SK-N-SH (cell line): ENCODE results near the gene PIP5KL1. TPM values are rescaled to one million over a fixed set of nuclear protein-coding genes. Genes with fewer than 3 reads are reported as not detected.

Experiments
- CTCF ChIA-PET: fragments of 300-600, 350-600 bp; formaldehyde crosslinking; extraction: SDS; loops from one replicate; lab custom pipeline; 2021; lab: Yijun Ruan, JAX
- POLR2A ChIA-PET: fragments of 350-600 bp; sonication (Branson Sonifier 250); formaldehyde crosslinking; extraction: SDS; loops from one replicate; lab custom pipeline; 2020; ENCODE audit warnings: antibody characterized with exemption, inconsistent platforms; lab: Yijun Ruan, JAX
- DNase-seq: peaks from one replicate; pipeline ENCODE4 v3.0.0; 2012
- H2AFZ ChIP-seq: fragments of 200-600 bp; sonication (generic); 2 replicates; pipeline ENCODE4 v1.8.1; 2016; ENCODE audit warnings: antibody characterized with exemption, mild to moderate bottlenecking, low read depth
- H3F3A ChIP-seq: fragments of 200-600 bp; sonication (generic); replicated peaks from 2 replicates; pipeline ENCODE3; 2016; ENCODE audit warnings: antibody characterized with exemption, mild to moderate bottlenecking; ENCODE audit not compliant: insufficient read depth
- H3K27ac ChIP-seq, 2 experiments: fragments of 200-500 bp in 1 of 2; fragments of 200-600 bp in 1 of 2; sonication (Bioruptor generic) in 1 of 2; sonication (generic), shearing (Covaris generic) in 1 of 2; 2 replicates each; pipeline versions ENCODE4 v1.5.1 to v1.6.1; 2014 to 2016; ENCODE audit warnings: low read depth in 2 of 2, inconsistent platforms in 1 of 2, low read length in 1 of 2, mild to moderate bottlenecking in 1 of 2, mixed read lengths in 1 of 2
- H3K27me3 ChIP-seq: fragments of 200-600 bp; sonication (generic), shearing (Covaris generic); 2 replicates; pipeline ENCODE4 v1.6.1; 2016; ENCODE audit warnings: mixed run types; ENCODE audit not compliant: insufficient read depth
- H3K36me3 ChIP-seq, 2 experiments: fragments of 200-500 bp in 1 of 2; fragments of 200-600 bp in 1 of 2; sonication (Bioruptor generic) in 1 of 2; sonication (generic) in 1 of 2; replicated peaks in 1 of 2; 2 replicates each; pipeline versions ENCODE3 to v1.5.1; 2014 to 2016; ENCODE audit warnings: low read length in 1 of 2, mild to moderate bottlenecking in 1 of 2; ENCODE audit not compliant: insufficient read depth in 2 of 2, control insufficient read depth in 1 of 2
- H3K4me1 ChIP-seq, 2 experiments: fragments of 200-500 bp in 1 of 2; fragments of 200-600 bp in 1 of 2; sonication (Bioruptor generic) in 1 of 2; sonication (generic), shearing (Covaris generic) in 1 of 2; 2 replicates each; pipeline versions ENCODE4 v1.5.1 to v1.6.1; 2014 to 2016; ENCODE audit warnings: low read depth in 1 of 2, low read length in 1 of 2, mixed run types in 1 of 2; ENCODE audit not compliant: insufficient read depth in 2 of 2, control insufficient read depth in 1 of 2
- H3K4me2 ChIP-seq: fragments of 200-600 bp; sonication (generic), shearing (Covaris generic); 2 replicates; pipeline ENCODE4 v1.6.1; 2017; ENCODE audit warnings: mixed run types
- H3K4me3 ChIP-seq, 2 experiments: fragments of 200-500 bp in 1 of 2; fragments of 200-600 bp in 1 of 2; sonication (Bioruptor generic) in 1 of 2; sonication (generic), shearing (Covaris generic) in 1 of 2; 2 replicates each; pipeline versions ENCODE4 v1.5.1 to v1.8.1; 2014 to 2016; ENCODE audit warnings: low read depth in 2 of 2, inconsistent platforms in 1 of 2, low read length in 1 of 2, mild to moderate bottlenecking in 1 of 2, mixed read lengths in 1 of 2, moderate library complexity in 1 of 2
- H3K79me2 ChIP-seq: fragments of 200-600 bp; sonication (generic); 2 replicates; pipeline ENCODE4 v1.8.1; 2017; ENCODE audit warnings: mild to moderate bottlenecking; ENCODE audit not compliant: insufficient read depth
- H3K9ac ChIP-seq: fragments of 200-600 bp; sonication (generic); 2 replicates; pipeline ENCODE4 v1.6.1; 2017; ENCODE audit warnings: mixed run types
- H3K9me2 ChIP-seq: fragments of 200-600 bp; sonication (generic); 2 replicates; pipeline ENCODE4 v1.6.1; 2017; ENCODE audit warnings: mixed run types
- H3K9me3 ChIP-seq: fragments of 200-600 bp; sonication (generic); 2 replicates; pipeline ENCODE4 v1.6.1; 2017; ENCODE audit warnings: mixed run types, mild to moderate bottlenecking, moderate library complexity
- H4K20me1 ChIP-seq: fragments of 200-600 bp; sonication (generic); 2 replicates; pipeline ENCODE4 v1.6.1; 2017; ENCODE audit warnings: mild to moderate bottlenecking, mixed run types; ENCODE audit not compliant: insufficient read depth
- ELF1 ChIP-seq: IDR thresholded peaks from 2 replicates; pipeline ENCODE4 v1.4.0; 2012
- EP300 ChIP-seq, 2 experiments: IDR thresholded peaks; 2 replicates each; pipeline versions ENCODE4 v1.4.0 to v1.6.1; 2012; ENCODE audit warnings: borderline replicate concordance in 1 of 2, low read depth in 1 of 2, low read length in 1 of 2
- FOSL2 ChIP-seq: IDR thresholded peaks from 2 replicates; pipeline ENCODE4 v1.4.0; 2012; ENCODE audit warnings: low read depth, mild to moderate bottlenecking, moderate library complexity, borderline replicate concordance
- FOXJ3 ChIP-seq: sonication (generic); formaldehyde crosslinking; IDR thresholded peaks from 2 replicates; pipeline ENCODE4 v1.5.1; 2020; ENCODE audit warnings: mild to moderate bottlenecking, missing genetic modification reagents
- GATA2 ChIP-seq: sonication (generic); formaldehyde crosslinking; IDR thresholded peaks from 2 replicates; pipeline ENCODE4 v1.5.0; 2020; ENCODE audit warnings: mild to moderate bottlenecking, missing genetic modification reagents
- JUND ChIP-seq: IDR thresholded peaks from 2 replicates; pipeline ENCODE4 v1.4.0; 2012
- MEF2A ChIP-seq: IDR thresholded peaks from 2 replicates; pipeline ENCODE4 v1.4.0; 2012; ENCODE audit warnings: low read depth, borderline replicate concordance
- MXI1 ChIP-seq: IDR thresholded peaks from 2 replicates; pipeline ENCODE4 v1.6.1; 2012; ENCODE audit warnings: mild to moderate bottlenecking, low read depth, low read length, improper control_type of control experiment
- NFIC ChIP-seq: IDR thresholded peaks from 2 replicates; pipeline ENCODE4 v1.4.0; 2012; ENCODE audit warnings: borderline replicate concordance
- POLR2AphosphoS5 ChIP-seq: IDR thresholded peaks from 2 replicates; pipeline ENCODE4 v1.6.1; 2012; ENCODE audit warnings: low read depth, low read length
- RCOR1 ChIP-seq: fragments of 150-350 bp; IDR thresholded peaks from 2 replicates; pipeline ENCODE4 v1.6.1; 2017; ENCODE audit warnings: antibody characterized with exemption, low read length
- RFX5 ChIP-seq: IDR thresholded peaks from 2 replicates; pipeline ENCODE4 v1.6.1; 2012; ENCODE audit warnings: mild to moderate bottlenecking, improper control_type of control experiment, low read length
- SIN3A ChIP-seq: IDR thresholded peaks from 2 replicates; pipeline ENCODE4 v1.6.1; 2012; ENCODE audit warnings: low read depth, mild to moderate bottlenecking, low read length, moderate library complexity, borderline replicate concordance
- SMC3 ChIP-seq: IDR thresholded peaks from 2 replicates; pipeline ENCODE4 v1.6.1; 2012; ENCODE audit warnings: low read depth, low read length, improper control_type of control experiment
- TEAD4 ChIP-seq: IDR thresholded peaks from 2 replicates; pipeline ENCODE4 v1.4.0; 2012; ENCODE audit warnings: mild to moderate bottlenecking, borderline replicate concordance; ENCODE audit not compliant: insufficient read depth
- YY1 ChIP-seq: IDR thresholded peaks from 2 replicates; pipeline ENCODE4 v1.4.0; 2012; ENCODE audit warnings: low read depth, mild to moderate bottlenecking
- WGBS: methylation state at CpG from one replicate; pipeline ENCODE4 v1.1.6; 2017; ENCODE audit warnings: low lambda C conversion rate; 5-methylcytosine and 5-hydroxymethylcytosine counted together
- polyA plus RNA-seq, 3 experiments: library from polyadenylated mRNA; depleted of rRNA; stranded (reverse); fragments of >200 nt; gene quantifications; 2 replicates each; pipeline ENCODE4 v1.2.3, GENCODE V29; 2012
- TF ChIP-seq, protein P1 (sequence below): IDR thresholded peaks from 2 replicates; pipeline ENCODE4 v1.4.0; 2012; ENCODE audit warnings: low read depth
- TF ChIP-seq, protein P2 (sequence below): fragments of 200-600 bp; sonication (generic); IDR thresholded peaks from 2 replicates; pipeline ENCODE4 v1.6.1; 2017; ENCODE audit warnings: antibody characterized with exemption, mild to moderate bottlenecking, moderate library complexity
- TF ChIP-seq, protein P3 (sequence below): fragments of 150-350 bp; IDR thresholded peaks from 2 replicates; pipeline ENCODE4 v1.6.1; 2016; ENCODE audit warnings: mild to moderate bottlenecking, low read depth, low read length
- TF ChIP-seq, protein P4 (sequence below): IDR thresholded peaks from 2 replicates; pipeline ENCODE4 v1.4.0; 2012; ENCODE audit warnings: low read depth, borderline replicate concordance

Gene PIP5KL1
- polyA plus RNA-seq, 1 of the 3 experiments (the other 2 are of a cell fraction), result 4.0 TPM

DNA sequence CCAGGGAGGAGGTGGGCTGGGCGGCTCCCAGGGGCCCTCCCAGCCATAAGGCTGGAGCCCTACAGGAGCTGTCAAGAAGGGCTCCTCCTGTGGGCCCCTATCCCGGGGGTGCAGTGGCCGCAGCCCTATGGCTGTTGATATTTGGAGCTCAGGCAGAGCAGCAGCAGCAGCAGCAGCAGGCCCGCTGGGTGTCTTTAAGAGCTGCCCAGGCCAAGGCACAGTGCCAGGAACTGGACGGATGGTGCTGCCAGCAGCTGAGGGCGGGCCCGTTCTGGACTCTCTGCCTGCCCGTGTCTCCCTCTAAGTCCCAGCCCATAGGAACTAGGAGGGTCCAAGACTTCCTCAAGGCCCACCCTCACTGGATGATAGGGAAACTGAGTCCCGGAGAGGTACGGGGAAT lies 56.7 kb downstream of the PIP5KL1 start:
- H3K4me2 ChIP-seq, result no peak overlapping the region; the same call in 1 of the 2 replicates
- no peaks in the 10 kb centered on the region for H3F3A ChIP-seq
- peaks cover 9 to 39% of the 10 kb centered on the region in 2 experiments; a peak in 2 of 4 replicates for H3K4me1 ChIP-seq
- H3K36me3 ChIP-seq, result peaks cover 0 to 12% of the 10 kb centered on the region in 2 experiments
- CTCF ChIA-PET, result interaction anchor here (0.6 to 10.6 kb wide), 11 partner anchors 10 to 168 kb away, joined by 3 to 116 read pairs (median 5); partner anchors contain the start of genes CDK9, ENG and TOR2A
- no peaks in the 10 kb centered on the region for H3K27me3 ChIP-seq
- peak; percentile 69 for DNase-seq
- no peak overlapping the region for H3K9ac ChIP-seq
- H3K9me2 ChIP-seq, result no peaks in the 10 kb centered on the region
- H2AFZ ChIP-seq, result no peak overlapping the region
- no CpG with 5 or more reads among the region's 10 CpGs for WGBS
- no peak overlapping the region for H3K4me3 ChIP-seq
- POLR2A ChIA-PET, result interaction anchor here (0.8 to 0.9 kb wide), 3 partner anchors 11 to 81 kb away, joined by 3 read pairs; no protein-coding TSS in a partner anchor
- H3K79me2 ChIP-seq, result peaks cover 7% of the 10 kb centered on the region; the same call in 1 of the 2 replicates
- TF ChIP-seq MEF2A (no peak), FOXJ3 (CRISPR knock-in tag) (no peak), RCOR1 (no peak), NFIC (no peak), POLR2AphosphoS5 (no peak), EP300 (IDR thresholded peaks at IDR 0.05; ENCODE audit: borderline replicate concordance in 1 of 2, low read depth in 1 of 2, low read length in 1 of 2) (no peak), MXI1 (no peak), YY1 (no peak), GATA2 (CRISPR knock-in tag) (no peak)
- TF ChIP-seq, protein P1, sequence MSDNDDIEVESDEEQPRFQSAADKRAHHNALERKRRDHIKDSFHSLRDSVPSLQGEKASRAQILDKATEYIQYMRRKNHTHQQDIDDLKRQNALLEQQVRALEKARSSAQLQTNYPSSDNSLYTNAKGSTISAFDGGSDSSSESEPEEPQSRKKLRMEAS, result no peak
- TF ChIP-seq, protein P2, sequence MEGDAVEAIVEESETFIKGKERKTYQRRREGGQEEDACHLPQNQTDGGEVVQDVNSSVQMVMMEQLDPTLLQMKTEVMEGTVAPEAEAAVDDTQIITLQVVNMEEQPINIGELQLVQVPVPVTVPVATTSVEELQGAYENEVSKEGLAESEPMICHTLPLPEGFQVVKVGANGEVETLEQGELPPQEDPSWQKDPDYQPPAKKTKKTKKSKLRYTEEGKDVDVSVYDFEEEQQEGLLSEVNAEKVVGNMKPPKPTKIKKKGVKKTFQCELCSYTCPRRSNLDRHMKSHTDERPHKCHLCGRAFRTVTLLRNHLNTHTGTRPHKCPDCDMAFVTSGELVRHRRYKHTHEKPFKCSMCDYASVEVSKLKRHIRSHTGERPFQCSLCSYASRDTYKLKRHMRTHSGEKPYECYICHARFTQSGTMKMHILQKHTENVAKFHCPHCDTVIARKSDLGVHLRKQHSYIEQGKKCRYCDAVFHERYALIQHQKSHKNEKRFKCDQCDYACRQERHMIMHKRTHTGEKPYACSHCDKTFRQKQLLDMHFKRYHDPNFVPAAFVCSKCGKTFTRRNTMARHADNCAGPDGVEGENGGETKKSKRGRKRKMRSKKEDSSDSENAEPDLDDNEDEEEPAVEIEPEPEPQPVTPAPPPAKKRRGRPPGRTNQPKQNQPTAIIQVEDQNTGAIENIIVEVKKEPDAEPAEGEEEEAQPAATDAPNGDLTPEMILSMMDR, result no peak
- no peaks in the 10 kb centered on the region for H4K20me1 ChIP-seq
- H3K9me3 ChIP-seq, result no peaks in the 10 kb centered on the region
- H3K27ac ChIP-seq, result no peak overlapping the region

DNA sequence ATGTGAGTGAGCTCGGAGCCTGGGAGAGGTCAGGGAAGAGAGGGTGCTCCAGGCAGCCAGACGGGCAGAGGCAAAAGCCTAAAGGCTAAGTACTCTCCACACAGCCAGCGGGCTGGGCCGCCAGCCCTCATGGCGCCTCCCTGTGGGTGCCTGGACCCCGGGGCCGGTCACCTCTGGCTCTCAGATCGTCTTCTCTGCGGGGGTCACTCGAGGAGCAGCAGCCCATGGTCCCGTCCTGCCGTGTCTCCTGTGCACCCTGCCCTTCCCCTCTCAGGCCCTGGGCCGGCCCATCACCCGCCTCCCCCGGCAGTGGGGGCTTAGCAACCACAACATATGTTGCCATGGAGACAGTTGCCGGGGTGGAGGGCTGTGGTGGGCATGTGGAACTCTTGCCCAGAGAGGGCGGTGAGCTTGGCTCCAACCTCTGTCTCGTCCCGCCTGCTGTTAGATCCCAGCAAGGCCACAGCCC lies 57.3 kb downstream of the PIP5KL1 start:
- Histone ChIP-seq H3K79me2 (peaks cover 7% of the 10 kb centered on the region; the same call in 1 of the 2 replicates), H4K20me1 (no peaks in the 10 kb centered on the region), H3K9me2 (no peaks in the 10 kb centered on the region), H3K9me3 (no peaks in the 10 kb centered on the region), H3K27ac (no peak overlapping the region), H3K27me3 (no peaks in the 10 kb centered on the region), H3K36me3 (peaks cover 0 to 12% of the 10 kb centered on the region in 2 experiments), H3K9ac (no peak overlapping the region), H3F3A (no peaks in the 10 kb centered on the region), H3K4me1 (peaks cover 9 to 37% of the 10 kb centered on the region in 2 experiments; a peak in 2 of 4 replicates), H3K4me3 (no peak overlapping the region), H3K4me2 (no peak overlapping the region), H2AFZ (no peak overlapping the region)
- WGBS, result 82% methylated on average over 7 of the region's 19 CpGs
- CTCF ChIA-PET, result interaction anchor here (0.6 to 10.6 kb wide), 11 partner anchors 9 to 168 kb away, joined by 3 to 116 read pairs (median 7); partner anchors contain the start of genes CDK9, ENG and TOR2A
- DNase-seq, result peak; percentile 77
- no peak for TF ChIP-seq POLR2AphosphoS5
- TF ChIP-seq FOSL2, result no peak
- TF ChIP-seq YY1, result no peak
- TF ChIP-seq, protein P3, sequence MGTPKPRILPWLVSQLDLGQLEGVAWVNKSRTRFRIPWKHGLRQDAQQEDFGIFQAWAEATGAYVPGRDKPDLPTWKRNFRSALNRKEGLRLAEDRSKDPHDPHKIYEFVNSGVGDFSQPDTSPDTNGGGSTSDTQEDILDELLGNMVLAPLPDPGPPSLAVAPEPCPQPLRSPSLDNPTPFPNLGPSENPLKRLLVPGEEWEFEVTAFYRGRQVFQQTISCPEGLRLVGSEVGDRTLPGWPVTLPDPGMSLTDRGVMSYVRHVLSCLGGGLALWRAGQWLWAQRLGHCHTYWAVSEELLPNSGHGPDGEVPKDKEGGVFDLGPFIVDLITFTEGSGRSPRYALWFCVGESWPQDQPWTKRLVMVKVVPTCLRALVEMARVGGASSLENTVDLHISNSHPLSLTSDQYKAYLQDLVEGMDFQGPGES, result no peak
- TF ChIP-seq ELF1, result no peak
- no peak for TF ChIP-seq RFX5
- TF ChIP-seq JUND, result no peak
- TF ChIP-seq SMC3, result no peak
- TF ChIP-seq TEAD4, result no peak
- TF ChIP-seq, protein P1, result no peak
- TF ChIP-seq SIN3A, result no peak
- TF ChIP-seq, protein P4, sequence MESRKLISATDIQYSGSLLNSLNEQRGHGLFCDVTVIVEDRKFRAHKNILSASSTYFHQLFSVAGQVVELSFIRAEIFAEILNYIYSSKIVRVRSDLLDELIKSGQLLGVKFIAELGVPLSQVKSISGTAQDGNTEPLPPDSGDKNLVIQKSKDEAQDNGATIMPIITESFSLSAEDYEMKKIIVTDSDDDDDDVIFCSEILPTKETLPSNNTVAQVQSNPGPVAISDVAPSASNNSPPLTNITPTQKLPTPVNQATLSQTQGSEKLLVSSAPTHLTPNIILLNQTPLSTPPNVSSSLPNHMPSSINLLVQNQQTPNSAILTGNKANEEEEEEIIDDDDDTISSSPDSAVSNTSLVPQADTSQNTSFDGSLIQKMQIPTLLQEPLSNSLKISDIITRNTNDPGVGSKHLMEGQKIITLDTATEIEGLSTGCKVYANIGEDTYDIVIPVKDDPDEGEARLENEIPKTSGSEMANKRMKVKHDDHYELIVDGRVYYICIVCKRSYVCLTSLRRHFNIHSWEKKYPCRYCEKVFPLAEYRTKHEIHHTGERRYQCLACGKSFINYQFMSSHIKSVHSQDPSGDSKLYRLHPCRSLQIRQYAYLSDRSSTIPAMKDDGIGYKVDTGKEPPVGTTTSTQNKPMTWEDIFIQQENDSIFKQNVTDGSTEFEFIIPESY, result no peak
- POLR2A ChIA-PET, result interaction anchor here (0.9 kb wide), 2 partner anchors 11 to 42 kb away, joined by 3 read pairs; no protein-coding TSS in a partner anchor
